ENCODE results near the gene AGPAT2. TPM values are rescaled to one million over a fixed set of nuclear protein-coding genes. Genes with fewer than 3 reads are reported as not detected.
"Not testable (repeated sequence)": the region's sequence is repeated elsewhere in the genome, so short reads cannot be mapped to it uniquely, and the experiment has no call there.

The AGPAT2 gene
- total RNA-seq, 1 donor from 2014 or later, result 46.1 TPM

DNA sequence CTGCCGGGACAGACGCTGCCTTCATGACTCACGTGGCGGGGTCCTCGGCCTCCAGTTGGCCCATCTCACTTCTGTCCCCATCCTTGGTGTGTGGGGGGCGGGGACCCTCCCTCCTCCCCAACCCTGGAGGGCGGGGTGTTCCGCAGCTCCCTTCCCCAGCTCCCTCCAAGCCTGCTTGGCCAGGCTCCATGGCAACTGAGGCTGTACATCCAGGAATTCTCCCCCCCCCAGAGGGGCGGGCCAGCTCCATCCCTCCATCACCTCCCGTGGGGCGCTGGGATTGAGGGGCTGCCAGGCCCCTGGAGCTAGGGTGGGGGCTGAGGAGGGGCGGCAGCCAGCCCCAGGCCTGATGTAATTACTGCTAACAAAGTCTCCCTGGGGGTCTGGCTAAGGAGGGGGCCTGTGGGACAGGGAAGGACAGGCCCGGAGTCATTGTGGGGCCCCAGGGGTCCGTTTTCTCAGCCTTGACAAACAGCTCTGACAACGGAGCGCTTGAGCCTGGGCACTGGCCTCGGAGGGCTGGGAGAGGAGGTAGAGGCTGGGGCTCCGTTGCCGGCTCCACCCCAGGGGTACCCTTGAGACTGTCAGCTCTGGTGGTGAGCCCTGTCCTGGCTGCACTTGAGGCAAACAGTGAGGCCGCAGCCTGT is 33.1 kb upstream of the AGPAT2 start:
- DNase-seq, result no peak

DNA sequence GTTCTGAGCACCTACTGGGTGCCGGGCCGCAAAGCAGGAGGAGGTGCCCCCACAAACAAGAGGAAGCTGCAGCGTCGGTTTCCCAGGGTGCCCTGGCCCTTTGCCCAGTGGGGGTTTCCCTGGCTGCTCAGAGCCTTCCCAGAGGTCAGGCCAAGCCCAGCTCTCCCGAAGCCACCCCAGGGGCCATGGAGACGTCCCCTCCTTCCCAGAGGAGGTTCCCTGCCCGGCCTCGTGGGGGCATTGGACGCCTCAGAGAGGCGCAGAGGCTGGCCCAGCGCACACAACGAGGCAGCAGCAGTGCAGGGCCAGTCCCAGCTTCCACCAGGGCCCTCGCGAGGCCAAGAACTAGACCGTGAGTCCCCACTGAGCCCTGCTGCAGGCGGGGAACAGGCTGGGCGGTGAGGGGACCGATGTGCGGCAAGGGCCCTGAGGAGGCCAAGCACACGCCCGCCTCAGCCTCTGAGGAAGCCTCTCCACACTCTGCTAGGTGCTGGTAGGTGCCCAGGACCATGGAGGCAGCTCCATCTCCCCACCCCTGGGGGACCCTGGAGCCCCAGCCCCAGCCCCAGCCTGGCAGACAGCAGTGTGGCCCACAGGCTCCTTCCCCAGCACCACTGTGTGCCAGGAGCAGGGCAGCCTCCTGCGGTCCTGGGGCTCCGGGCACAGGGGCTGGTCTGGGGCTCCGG is 32.1 kb upstream of the AGPAT2 start:
- peak; percentile 54 for DNase-seq

DNA sequence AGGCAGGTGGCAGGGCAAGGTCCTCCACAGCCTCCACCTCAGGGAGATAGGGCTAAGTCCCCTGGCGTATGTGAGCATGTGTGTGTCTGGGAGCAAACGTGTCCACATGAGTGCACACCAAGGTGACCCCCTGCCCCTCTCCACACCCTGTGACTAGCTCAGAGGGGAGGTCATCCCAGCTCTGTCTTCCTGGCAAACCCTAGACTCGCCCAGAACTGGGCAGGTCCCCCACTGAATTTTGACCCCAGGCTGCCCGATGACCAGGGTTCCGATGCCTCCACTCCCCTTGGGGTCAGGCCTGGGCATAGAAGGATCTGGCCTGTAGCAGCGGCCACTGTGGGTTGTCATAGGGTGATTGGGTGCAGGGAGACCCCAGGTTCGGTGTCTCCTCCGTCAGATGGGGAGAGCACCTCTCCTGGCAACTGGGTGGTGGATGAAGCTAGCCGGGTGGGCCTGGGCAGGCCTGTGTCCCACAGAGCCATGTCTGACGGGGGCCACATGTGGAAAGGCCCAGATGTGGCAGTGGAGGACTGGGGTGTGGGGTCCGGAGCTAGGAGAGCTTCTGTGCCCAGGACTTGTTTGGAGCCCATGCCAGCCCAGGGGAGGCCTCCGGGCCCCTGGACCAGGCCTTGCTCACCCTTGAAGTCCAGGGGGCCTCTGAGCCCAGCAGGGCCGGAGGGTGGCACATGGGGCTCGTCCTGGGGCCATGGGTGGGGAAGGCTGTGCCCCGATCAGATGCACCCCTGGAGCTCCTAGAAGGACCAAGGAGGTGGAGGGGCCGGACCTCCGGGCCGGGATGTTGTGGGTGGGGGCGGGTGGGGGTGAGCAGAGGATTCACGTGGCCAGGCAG is 31.3 kb upstream of the AGPAT2 start:
- no peak for DNase-seq

DNA sequence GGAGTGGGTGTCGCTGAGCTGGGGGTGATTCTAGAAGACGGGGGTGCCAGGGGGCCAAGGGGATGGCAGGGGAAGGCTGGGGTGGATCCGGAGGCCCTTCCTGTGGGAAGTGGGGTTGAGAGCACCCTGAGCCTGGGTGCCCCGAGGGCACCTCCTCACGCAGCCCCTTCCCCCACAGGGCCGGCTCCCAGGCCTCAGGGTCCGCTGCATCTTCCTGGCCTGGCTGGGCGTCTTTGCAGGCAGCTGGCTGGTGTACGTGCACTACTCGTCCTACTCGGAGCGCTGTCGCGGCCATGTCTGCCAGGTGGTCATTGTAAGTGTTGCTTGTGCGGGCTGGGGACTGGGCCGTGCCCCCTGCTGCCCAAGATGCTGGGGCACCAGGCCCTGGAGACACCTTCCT is 30.1 kb upstream of the AGPAT2 start:
- no peak for DNase-seq

DNA sequence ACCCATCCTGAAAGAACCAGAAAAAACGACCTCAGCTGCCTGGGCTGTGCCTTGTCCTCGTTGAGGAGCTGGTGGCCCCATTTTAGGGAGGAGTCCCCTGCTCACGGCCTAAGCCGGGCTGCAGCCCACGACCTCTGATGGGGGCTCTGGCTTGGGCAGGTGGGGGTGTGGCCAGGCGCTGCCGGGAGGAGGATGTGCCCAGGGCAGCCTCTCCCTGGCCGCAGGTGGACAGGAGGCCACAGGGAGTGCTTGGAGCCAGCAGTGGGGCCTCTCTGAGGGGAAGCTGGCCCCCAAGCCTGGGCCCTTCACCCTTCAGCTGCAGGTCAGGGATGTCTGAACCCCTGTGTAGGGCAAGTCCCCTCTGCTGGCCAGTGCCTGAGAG is 27.6 kb upstream of the AGPAT2 start:
- DNase-seq, result no peak

DNA sequence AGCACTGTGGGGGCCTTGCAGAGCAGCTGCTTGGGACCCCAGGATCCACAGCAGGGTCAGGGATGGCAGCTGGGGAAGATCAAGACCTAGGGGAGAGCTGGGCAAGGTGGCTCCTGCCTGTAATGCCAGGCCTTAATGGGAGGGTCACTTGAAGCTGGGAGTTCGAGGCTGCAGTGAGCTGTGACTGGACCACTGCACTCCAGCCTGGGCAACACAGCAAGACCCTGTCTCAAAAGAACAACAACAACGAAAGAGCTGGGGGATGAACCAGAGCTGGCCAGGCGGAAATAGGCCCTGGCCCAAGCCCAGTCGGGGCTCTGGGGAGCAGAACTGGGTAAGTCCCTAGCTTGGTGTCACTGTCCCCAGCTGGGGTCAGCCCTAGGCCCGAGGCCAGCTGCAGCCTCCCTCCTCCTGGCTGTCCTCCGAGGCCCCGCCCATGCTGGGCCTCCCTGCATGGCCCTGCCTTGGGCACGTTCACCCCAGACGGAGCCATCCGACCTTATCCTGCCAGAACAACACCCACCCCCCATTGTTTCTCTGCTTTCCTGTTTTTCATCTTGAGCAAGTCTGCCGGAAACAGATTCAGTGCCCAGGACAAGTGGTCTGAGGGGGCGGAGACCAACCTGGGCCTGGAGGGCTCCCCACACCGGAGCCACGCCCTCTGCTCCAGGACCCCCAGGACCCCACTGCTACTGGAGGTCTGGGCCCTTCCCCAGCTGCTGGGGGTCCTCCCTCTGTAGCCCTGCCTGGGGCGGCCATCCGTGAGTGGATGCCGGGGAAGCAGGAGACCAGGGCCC is 27.0 kb upstream of the AGPAT2 start:
- DNase-seq, result peak; percentile 96

DNA sequence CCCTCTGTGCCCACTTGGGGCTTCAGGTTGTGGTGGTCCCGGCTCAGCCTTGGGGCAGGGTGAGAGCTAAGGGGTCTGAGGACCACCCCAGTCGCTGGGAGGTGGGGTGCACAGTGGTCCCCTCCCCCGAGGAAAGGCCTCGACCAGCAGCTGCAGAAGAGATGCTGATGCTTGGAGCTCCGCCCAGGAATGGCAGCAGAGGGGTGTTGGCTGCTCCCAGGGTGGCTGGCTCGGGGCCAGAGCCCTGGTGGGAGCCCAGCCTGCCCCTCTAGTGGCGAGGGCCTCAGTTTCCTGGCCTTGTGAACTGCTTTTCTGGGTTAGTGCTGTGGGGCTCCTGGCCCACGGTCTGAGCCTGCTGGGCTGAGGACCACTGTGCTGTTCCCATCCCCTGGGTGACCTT is 26.3 kb upstream of the AGPAT2 start:
- DNase-seq, result peak; percentile 62

DNA sequence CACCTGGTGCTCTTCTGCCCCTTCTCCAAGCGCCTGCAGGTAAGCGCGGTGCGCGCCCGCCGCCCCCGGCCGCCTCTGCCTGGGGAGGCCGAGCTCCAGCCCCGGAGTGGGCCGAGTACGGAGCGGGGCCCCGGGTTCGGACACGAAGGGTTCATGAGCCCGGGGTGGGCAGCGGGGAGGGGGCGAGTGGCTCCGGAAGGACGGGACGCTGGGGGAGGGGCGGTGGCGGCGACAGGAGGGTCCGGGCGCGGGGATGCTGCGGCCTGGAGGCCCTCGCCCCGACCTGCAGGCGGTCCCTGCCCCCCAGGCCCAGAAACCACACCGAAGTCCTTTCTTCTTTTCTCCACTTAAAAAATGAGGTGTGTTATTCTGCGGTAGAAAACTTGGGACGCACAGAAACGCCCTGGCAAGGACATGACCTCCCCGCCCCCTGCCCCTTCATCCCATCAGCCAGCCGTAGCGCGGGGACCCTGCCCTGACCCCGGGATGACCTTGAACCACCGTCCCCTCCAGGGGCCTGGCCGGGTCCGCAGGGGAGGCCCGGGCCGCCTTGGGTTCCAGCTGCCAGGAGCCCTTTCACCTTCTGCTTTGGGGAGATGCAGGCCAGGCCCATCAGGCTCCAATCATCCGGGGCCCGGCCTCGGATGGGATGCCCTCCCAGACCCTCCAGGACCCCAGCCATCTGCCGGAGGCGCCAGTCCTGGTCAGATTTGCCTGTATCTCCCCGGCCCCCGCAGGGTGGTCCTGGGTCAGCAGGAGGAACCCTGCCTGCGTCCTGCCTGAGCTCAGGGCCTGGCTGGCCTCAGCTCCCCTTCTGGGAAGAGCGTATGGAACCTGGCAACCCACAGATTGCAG is 25.7 kb upstream of the AGPAT2 start:
- DNase-seq, result peak; percentile 14

DNA sequence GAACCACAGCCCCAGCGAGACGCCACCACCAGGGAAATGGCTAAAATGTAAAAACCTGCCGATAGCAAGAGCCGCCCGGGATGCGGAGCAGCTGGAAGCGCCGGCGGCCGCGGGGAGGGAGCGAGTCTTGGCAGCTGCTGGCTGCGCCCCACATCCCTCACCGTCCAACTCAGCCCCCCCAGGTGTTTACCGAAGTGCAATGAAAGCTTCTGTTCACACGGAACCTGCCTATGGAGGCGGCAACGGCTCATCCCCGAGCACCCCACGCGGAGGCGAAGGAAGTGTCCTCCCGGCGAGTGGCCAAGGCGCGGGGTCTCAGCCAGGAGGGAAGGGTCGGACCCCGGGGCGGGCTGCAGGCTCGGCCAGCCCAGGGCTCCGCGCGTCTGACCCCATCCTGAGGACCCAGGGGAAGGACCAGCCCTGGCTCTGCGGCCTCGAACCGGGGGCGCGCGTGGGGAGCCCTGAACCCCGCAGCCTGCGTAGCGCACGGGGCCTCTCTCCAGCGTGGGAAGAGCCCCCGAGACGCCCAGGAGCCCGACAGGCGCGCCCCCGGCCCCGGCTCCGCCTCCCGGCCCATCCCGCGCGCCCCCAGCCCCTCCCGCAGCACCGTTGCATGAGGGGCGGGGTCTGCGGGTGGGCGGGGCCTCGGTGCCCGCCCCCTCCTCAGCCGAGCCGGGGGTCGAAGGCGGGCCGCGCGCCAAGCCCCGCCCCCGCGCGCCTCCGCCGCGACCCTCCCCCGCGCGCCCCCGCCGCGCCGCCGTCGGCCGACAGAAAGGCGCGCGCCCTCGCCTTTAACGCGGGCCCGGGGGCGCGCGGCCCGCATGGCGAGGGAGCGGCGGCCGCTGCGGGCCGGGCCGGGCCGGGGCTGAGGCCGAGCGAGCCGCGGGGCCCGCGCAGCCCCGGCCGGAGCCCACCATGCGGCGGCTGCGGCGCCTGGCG is 24.8 kb upstream of the AGPAT2 start, which contains the start of gene DIPK1B:
Gene DIPK1B, plus strand, starts transcription at position 822 of the 939 bp plus-strand sequence. Its CDS starts 94 bp downstream, at position 916.
- DNase-seq, result peak; percentile 57

DNA sequence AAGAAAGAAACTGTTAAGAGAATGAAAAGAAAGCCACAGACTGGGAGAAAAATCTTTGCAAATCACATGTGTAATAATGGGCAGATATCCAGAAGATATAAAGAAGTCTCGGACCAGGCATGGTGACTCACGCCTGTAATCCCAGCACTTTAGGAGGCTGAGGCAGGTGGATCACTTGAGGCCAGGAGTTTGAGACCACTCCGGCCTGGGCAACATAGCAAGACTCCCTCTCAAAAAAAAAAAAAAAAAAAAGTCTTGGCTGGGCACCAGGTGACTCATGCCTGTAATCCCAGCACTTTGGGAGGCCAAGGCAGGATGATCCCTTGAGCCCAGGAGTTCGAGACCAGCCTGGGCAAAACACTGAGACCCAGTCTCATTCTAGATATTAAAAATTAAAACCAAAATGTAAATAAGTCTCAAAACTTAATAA is 24.0 kb upstream of the AGPAT2 start:
- peak; percentile 65 for DNase-seq

DNA sequence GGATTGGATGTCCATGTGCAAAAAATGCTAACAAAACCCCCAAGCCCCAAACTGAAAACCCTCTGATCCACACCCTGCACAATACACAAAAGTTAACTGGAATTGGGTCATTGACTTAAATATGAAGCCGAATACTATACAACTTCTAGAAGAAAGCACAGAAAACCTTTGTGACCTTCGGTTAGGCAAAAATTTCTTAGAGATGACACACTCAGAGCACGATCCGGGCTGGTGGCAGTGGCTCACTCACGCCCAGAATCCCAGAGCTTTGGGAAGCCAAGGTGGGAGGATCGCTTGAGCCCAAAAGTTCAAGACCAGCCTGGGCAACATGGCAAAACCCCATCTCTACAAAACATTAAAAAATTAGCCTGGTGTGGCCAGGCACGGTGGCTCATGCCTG is 23.3 kb upstream of the AGPAT2 start:
- no peak for DNase-seq

DNA sequence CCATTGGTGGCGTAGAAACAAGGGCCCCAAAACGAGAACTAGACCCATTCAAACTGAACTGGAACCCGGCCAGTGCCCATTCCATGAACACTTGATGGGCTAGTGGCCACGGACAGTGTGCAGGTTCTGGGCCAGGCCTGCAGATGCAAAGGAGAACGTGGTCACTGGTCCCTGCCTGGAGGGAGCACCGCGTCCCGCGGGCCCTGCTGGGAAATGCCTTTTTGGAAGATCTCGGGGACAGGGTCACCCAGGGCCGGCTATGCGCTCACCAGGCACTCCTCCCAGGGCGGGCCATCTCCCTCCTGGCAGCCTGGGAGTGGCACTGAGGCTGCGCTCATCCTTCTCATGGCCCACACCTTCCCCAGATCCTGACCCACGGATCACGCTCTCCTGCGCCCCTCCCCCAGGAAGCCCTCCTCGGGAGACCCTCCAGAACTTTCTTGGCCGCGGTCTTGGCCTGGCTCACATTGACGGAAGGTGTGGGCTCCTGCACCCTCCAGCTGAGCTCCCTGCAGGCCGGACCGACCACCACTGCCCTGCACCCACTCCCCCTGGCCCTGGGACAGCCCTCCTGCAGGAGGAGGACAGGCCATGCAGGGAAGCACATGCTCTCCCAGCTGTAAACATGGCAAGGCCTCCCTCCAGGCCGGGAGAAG is 22.3 kb upstream of the AGPAT2 start:
- DNase-seq, result no peak

DNA sequence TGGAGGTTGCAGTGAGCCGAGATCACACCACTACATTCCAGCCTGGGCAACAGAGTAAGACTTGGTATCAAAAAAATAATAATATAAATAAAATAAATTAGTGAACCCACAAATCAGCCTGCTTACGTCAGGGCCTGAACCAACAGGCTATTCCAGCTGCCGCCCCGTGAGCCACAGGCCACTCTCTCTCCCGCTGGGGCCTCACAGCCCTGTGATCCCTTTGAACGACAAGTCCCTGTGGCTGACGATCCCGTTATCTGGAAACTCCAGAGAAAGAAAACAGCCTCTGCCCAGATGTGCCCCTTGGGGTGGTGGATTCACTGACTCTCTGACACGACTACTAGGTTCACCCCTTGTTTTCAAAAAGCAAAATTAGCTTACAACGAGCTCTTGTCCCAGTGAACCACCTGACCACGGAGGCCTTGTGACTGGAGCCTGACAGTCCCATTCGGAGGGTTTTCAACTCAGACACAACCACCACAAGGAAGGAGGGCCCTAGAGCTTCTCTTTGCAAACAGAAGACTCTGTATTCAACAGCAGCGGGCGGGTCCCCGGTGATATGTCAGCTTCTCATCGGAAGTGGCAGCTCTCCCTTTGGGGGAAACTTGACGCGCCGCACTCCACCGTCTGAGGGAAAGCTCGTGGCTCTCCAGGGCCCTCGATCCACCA is 20.7 kb upstream of the AGPAT2 start:
- DNase-seq, result no peak

DNA sequence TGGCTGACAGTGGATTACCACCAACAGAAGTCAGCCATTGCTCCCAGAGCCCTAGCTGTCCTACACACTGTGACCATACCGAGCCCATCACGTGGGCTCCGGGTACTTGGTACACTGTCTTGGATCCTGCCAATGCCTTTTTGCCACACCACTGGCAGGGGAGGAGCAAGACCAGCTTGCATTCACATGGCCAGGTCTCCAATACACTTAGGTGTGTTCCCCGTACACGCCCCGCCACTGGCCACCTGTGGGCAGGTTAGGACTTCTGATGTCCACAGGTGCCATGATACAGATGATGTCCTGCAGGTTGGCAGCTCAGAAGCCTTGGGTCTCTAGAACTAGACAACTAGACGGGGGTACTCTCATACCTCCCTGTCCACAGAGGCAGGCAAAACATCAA is 19.8 kb upstream of the AGPAT2 start:
- DNase-seq, result no peak

DNA sequence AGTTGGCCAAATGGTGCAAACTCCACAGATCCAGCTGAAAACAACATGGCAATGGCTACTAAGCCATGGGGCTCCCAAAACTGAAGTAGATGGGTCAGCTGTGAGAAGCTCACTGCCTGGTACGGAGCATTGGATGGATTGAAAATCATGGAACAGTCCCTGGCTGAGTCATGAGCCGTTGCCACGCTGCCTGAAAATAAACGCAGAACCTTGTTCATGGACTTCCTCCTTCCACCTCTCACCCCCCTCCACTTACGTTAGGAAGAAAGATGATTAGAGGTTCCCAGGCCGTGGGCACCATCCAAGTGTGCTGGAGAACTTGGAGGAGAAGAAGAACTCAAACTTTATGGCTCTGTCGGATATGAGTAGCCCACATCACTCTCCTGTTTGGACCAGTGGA is 18.3 kb upstream of the AGPAT2 start:
- peak; percentile 57 for DNase-seq

DNA sequence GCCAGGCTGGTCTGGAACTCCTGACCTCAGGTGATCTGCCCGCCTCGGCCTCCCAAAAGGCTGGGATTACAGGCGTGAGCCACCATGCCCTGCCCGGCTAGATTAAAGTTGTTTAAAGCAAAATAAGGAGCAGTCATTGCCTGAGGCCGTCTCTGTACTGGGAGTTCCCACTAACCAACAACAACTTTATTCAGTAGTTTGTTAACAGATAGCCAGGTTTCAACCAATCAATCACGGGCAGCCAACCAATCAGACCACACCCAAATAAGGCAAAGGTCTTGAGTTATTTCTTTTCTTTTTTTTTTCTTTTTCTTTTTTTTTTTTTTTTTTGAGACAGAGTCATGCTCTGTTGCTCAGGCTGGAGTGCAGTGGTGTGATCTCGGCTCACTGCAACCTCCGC is 17.5 kb upstream of the AGPAT2 start:
- not testable (repeated sequence) for DNase-seq

DNA sequence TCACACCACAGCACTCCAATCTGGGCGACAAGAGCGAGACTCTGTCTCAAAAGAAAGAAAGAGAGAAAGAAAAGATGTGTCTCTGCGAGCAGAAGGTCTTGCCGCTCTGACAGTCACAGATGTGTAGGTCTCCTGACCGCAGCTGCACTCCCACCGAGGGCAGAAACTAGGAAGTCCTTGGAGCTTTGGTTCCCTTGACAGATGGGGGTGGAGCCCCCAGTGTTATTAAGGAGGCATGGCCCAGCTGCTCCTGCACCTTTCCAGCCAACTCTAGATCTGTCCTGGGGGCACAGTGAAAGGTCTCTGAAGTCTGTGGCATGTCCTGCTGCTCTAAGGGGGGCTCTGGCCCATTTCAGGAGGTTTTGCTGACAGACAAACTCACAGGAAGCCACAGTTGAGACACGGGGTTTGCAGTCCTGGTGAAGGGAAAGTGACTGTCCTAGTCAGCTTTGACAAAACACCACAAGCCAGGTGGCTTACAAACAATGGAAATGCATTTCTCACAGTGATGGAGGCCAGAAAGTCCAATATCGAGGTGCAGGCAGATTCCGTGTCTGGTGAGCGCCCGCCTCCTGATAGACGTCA is 16.1 kb upstream of the AGPAT2 start:
- DNase-seq, result no peak

DNA sequence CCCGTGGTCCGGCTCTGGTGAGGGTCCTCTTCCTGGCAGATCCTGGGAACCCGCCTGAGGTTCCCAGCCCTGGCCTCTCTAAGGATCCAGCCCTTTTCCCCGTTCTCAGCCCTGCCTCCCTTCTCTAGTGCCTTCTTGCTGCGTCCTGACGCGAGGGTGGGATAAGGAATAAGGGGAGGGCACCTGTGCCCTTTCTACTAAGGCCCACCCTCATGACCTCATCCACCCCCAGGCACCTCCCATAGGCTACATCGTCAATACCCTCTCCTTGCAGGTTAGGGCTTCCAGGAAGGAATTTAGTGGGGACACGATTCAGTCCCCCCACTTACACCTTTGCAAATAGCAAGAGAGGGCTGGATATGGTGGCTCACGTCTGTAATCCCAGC is 14.4 kb upstream of the AGPAT2 start:
- no peak for DNase-seq

Data from dermis blood vessel endothelial cell (primary cell).